GM10266 (cell line): ENCODE measurements around the gene KIF25.

Experiments used
- DNase-seq: peaks from one replicate; pipeline ENCODE4 v3.0.0; 2012; ENCODE audit errors: extremely low spot score
- CTCF ChIP-seq: IDR thresholded peaks from 2 replicates; pipeline ENCODE4 v1.5.1; 2012; ENCODE audit warnings: mild to moderate bottlenecking, low read depth; ENCODE audit not compliant: control insufficient read depth, insufficient read depth; ENCODE audit errors: missing control alignments

The KIF25 gene

GRCh38 chr6:168086616-168087015 lies 89.1 kb downstream of the KIF25 start:
- TF ChIP-seq CTCF = no peak
- no peak for DNase-seq

GRCh38 chr6:168087436-168088160 lies 90.1 kb downstream of the KIF25 start:
- TF ChIP-seq CTCF = no peak
- DNase-seq = no peak

GRCh38 chr6:168088161-168089053 lies 90.9 kb downstream of the KIF25 start:
- DNase-seq = no peak
- TF ChIP-seq CTCF = no peak

GRCh38 chr6:168089186-168090063 lies 92.0 kb downstream of the KIF25 start:
- no peak for DNase-seq
- TF ChIP-seq CTCF = no peak

GRCh38 chr6:168090064-168090690 lies 92.7 kb downstream of the KIF25 start:
- TF ChIP-seq CTCF = no peak
- DNase-seq = no peak

- DNase-seq = no peak
- no peak for TF ChIP-seq CTCF
These were observed 93.2 kb downstream of the KIF25 start for GRCh38 chr6:168090706-168091105.
